Gastrocnemius medialis (tissue), 4 donors: ENCODE results near the gene KCTD14.

Experiments
- CTCF ChIP-seq, 5 experiments: fragments of 450-650 bp in 3 of 5; fragments of 200-600 bp in 2 of 5; sonication (generic) in 2 of 5; IDR thresholded peaks in 4 of 5; conservative IDR thresholded peaks in 1 of 5; 1 replicate in 4 of 5; 2 replicates in 1 of 5; pipeline ENCODE4 v1.5.1; 2016 to 2019; ENCODE audit warnings: antibody characterized with exemption in 5 of 5, mild to moderate bottlenecking in 3 of 5, moderate library complexity in 3 of 5
- POLR2A ChIP-seq, 2 donors: fragments of 450-650 bp; IDR thresholded peaks; one replicate each; pipeline ENCODE4 v1.6.1; 2017; ENCODE audit warnings: antibody characterized with exemption in 2 of 2, mild to moderate bottlenecking in 2 of 2, moderate library complexity in 2 of 2

GRCh38 chr11:77993902-77994301 is 29.2 kb downstream of the KCTD14 start:
- TF ChIP-seq CTCF (IDR thresholded peaks at IDR 0.05 in 4 of 5, conservative IDR thresholded peaks at IDR 0.05 in 1 of 5) (no peak), POLR2A (IDR thresholded peaks at IDR 0.05) (no peak)
